T-helper 2 cell treated with Interferon-gamma antibody and Interleukin-4, amounts not matched to agents 5 μg/mL and 100 μg/mL, for 36 hours (primary cell): ENCODE data around the gene FAM120C.

ENCODE experiments used
- DNase-seq: peaks from one replicate; pipeline ENCODE4 v3.0.0; 2021; ENCODE audit warnings: low spot score
- H3K27ac Mint-ChIP-seq: one replicate; pipeline ENCODE4 v1.8.0; 2021; ENCODE audit warnings: mild to moderate bottlenecking, mixed read lengths
- H3K27me3 Mint-ChIP-seq: one replicate; pipeline ENCODE4 v1.8.0; 2021; ENCODE audit warnings: low read depth, mixed read lengths
- H3K36me3 Mint-ChIP-seq: one replicate; pipeline ENCODE4 v1.8.0; 2021; ENCODE audit warnings: low read depth, mixed read lengths
- H3K4me1 Mint-ChIP-seq: one replicate; pipeline ENCODE4 v1.8.0; 2021; ENCODE audit warnings: low read depth, mixed read lengths
- H3K4me3 Mint-ChIP-seq: one replicate; pipeline ENCODE4 v1.8.0; 2022; ENCODE audit warnings: mild to moderate bottlenecking, moderate library complexity, mixed read lengths
- H3K9me3 Mint-ChIP-seq: one replicate; pipeline ENCODE4 v1.8.0; 2021; ENCODE audit warnings: mixed read lengths

FAM120C gene

GRCh38 chrX:54089191-54089590, 93.9 kb downstream of the FAM120C start:
- no peaks in the 10 kb centered on the region for H3K27me3 Mint-ChIP-seq
- H3K4me1 Mint-ChIP-seq: no peaks in the 10 kb centered on the region
- H3K36me3 Mint-ChIP-seq: no peaks in the 10 kb centered on the region
- no peak overlapping the region for H3K4me3 Mint-ChIP-seq
- DNase-seq: no peak
- no peaks in the 10 kb centered on the region for H3K9me3 Mint-ChIP-seq
- H3K27ac Mint-ChIP-seq: no peak overlapping the region

- no peak overlapping the region for H3K4me3 Mint-ChIP-seq
- no peaks in the 10 kb centered on the region for H3K36me3 Mint-ChIP-seq
- no peak for DNase-seq
- H3K4me1 Mint-ChIP-seq: no peaks in the 10 kb centered on the region
- no peak overlapping the region for H3K27ac Mint-ChIP-seq
- H3K9me3 Mint-ChIP-seq: no peaks in the 10 kb centered on the region
- no peaks in the 10 kb centered on the region for H3K27me3 Mint-ChIP-seq
Observed at GRCh38 chrX:54087661-54088060, 95.4 kb downstream of the FAM120C start.

GRCh38 chrX:54085666-54086065, 97.4 kb downstream of the FAM120C start:
- H3K27me3 Mint-ChIP-seq: no peaks in the 10 kb centered on the region
- H3K27ac Mint-ChIP-seq: no peak overlapping the region
- H3K4me3 Mint-ChIP-seq: no peak overlapping the region
- no peak for DNase-seq
- H3K4me1 Mint-ChIP-seq: no peaks in the 10 kb centered on the region
- no peaks in the 10 kb centered on the region for H3K36me3 Mint-ChIP-seq
- no peaks in the 10 kb centered on the region for H3K9me3 Mint-ChIP-seq

GRCh38 chrX:54076903-54077302, 106.2 kb downstream of the FAM120C start:
- no peak overlapping the region for H3K27ac Mint-ChIP-seq
- no peak overlapping the region for H3K4me3 Mint-ChIP-seq
- no peaks in the 10 kb centered on the region for H3K36me3 Mint-ChIP-seq
- no peaks in the 10 kb centered on the region for H3K4me1 Mint-ChIP-seq
- no peak for DNase-seq
- H3K27me3 Mint-ChIP-seq: no peaks in the 10 kb centered on the region
- no peaks in the 10 kb centered on the region for H3K9me3 Mint-ChIP-seq

- Mint-ChIP-seq H3K36me3 (no peaks in the 10 kb centered on the region), H3K4me1 (no peaks in the 10 kb centered on the region), H3K4me3 (no peak overlapping the region), H3K9me3 (no peaks in the 10 kb centered on the region), H3K27ac (no peak overlapping the region), H3K27me3 (no peaks in the 10 kb centered on the region)
- no peak for DNase-seq
Observed at GRCh38 chrX:54074826-54075225, 108.2 kb downstream of the FAM120C start.

GRCh38 chrX:54067766-54068165, 115.3 kb downstream of the FAM120C start:
- Mint-ChIP-seq H3K4me3 (no peak overlapping the region), H3K4me1 (no peaks in the 10 kb centered on the region), H3K27ac (no peak overlapping the region), H3K36me3 (no peaks in the 10 kb centered on the region), H3K9me3 (no peaks in the 10 kb centered on the region), H3K27me3 (no peaks in the 10 kb centered on the region)
- DNase-seq: no peak

GRCh38 chrX:54066841-54067240, 116.2 kb downstream of the FAM120C start:
- no peaks in the 10 kb centered on the region for H3K27me3 Mint-ChIP-seq
- no peak overlapping the region for H3K27ac Mint-ChIP-seq
- no peaks in the 10 kb centered on the region for H3K36me3 Mint-ChIP-seq
- H3K4me3 Mint-ChIP-seq: no peak overlapping the region
- no peaks in the 10 kb centered on the region for H3K9me3 Mint-ChIP-seq
- no peak for DNase-seq
- no peaks in the 10 kb centered on the region for H3K4me1 Mint-ChIP-seq

- H3K4me3 Mint-ChIP-seq: no peak overlapping the region
- no peaks in the 10 kb centered on the region for H3K4me1 Mint-ChIP-seq
- no peaks in the 10 kb centered on the region for H3K36me3 Mint-ChIP-seq
- DNase-seq: no peak
- no peak overlapping the region for H3K27ac Mint-ChIP-seq
- H3K9me3 Mint-ChIP-seq: no peaks in the 10 kb centered on the region
- H3K27me3 Mint-ChIP-seq: no peaks in the 10 kb centered on the region
Observed at GRCh38 chrX:54064564-54064963, 118.5 kb downstream of the FAM120C start.

GRCh38 chrX:54063361-54063760, 119.7 kb downstream of the FAM120C start:
- no peak overlapping the region for H3K27ac Mint-ChIP-seq
- H3K27me3 Mint-ChIP-seq: no peaks in the 10 kb centered on the region
- no peaks in the 10 kb centered on the region for H3K36me3 Mint-ChIP-seq
- no peak overlapping the region for H3K4me3 Mint-ChIP-seq
- no peak for DNase-seq
- H3K9me3 Mint-ChIP-seq: no peaks in the 10 kb centered on the region
- no peaks in the 10 kb centered on the region for H3K4me1 Mint-ChIP-seq

- Mint-ChIP-seq H3K27ac (no peak overlapping the region), H3K4me3 (no peak overlapping the region), H3K4me1 (peaks cover 7% of the 10 kb centered on the region)
Observed at GRCh38 chrX:54049801-54050200, 133.3 kb downstream of the FAM120C start.

GRCh38 chrX:54048412-54048811, 134.6 kb downstream of the FAM120C start:
- no peaks in the 10 kb centered on the region for H3K36me3 Mint-ChIP-seq
- H3K27ac Mint-ChIP-seq: no peak overlapping the region
- H3K27me3 Mint-ChIP-seq: no peaks in the 10 kb centered on the region
- H3K9me3 Mint-ChIP-seq: no peaks in the 10 kb centered on the region
- DNase-seq: no peak
- H3K4me1 Mint-ChIP-seq: peaks cover 7% of the 10 kb centered on the region
- H3K4me3 Mint-ChIP-seq: no peak overlapping the region

More at GRCh38 chrX:54049801-54050200, 133.3 kb downstream of the FAM120C start:
- no peaks in the 10 kb centered on the region for H3K36me3 Mint-ChIP-seq
- DNase-seq: no peak
- no peaks in the 10 kb centered on the region for H3K27me3 Mint-ChIP-seq
- no peaks in the 10 kb centered on the region for H3K9me3 Mint-ChIP-seq

GRCh38 chrX:54045563-54046228, 137.4 kb downstream of the FAM120C start:
- H3K27ac Mint-ChIP-seq: peak overlapping the region; percentile 98
- H3K4me3 Mint-ChIP-seq: peak overlapping the region; percentile 97
- no peaks in the 10 kb centered on the region for H3K9me3 Mint-ChIP-seq
- peaks cover 9% of the 10 kb centered on the region for H3K36me3 Mint-ChIP-seq
- no peak for DNase-seq
- peaks cover 10% of the 10 kb centered on the region for H3K4me1 Mint-ChIP-seq
- no peaks in the 10 kb centered on the region for H3K27me3 Mint-ChIP-seq

- H3K4me3 Mint-ChIP-seq: peak overlapping the region; percentile 97
- no peak for DNase-seq
- peaks cover 13% of the 10 kb centered on the region for H3K36me3 Mint-ChIP-seq
- no peaks in the 10 kb centered on the region for H3K27me3 Mint-ChIP-seq
- H3K4me1 Mint-ChIP-seq: peaks cover 10% of the 10 kb centered on the region
- H3K27ac Mint-ChIP-seq: peak overlapping the region; percentile 98
- no peaks in the 10 kb centered on the region for H3K9me3 Mint-ChIP-seq
Observed at GRCh38 chrX:54044877-54045338, 138.1 kb downstream of the FAM120C start.

- Mint-ChIP-seq H3K9me3 (no peaks in the 10 kb centered on the region), H3K4me1 (peaks cover 10% of the 10 kb centered on the region), H3K27me3 (no peaks in the 10 kb centered on the region), H3K36me3 (peaks cover 13% of the 10 kb centered on the region), H3K4me3 (peak within 1 kb of the TSS; percentile 97), H3K27ac (peak within 1 kb of the TSS; percentile 98)
- peak; percentile 92 for DNase-seq
Observed at GRCh38 chrX:54044126-54044876, 138.8 kb downstream of the FAM120C start, which contains the start of gene PHF8. TSS of gene PHF8 (minus strand) at chrX:54044473. CDS start at chrX:54042728, 1,745 bp downstream.
